IPS-20b (cell line): ENCODE data around the gene WDR20.

ENCODE experiments used
- H3K27ac ChIP-seq: one replicate; pipeline ENCODE4 v1.5.1; 2013; ENCODE audit warnings: low read length
- H3K27me3 ChIP-seq: 2 replicates; pipeline ENCODE4 v1.6.1; 2013; ENCODE audit warnings: mild to moderate bottlenecking, low read length, inconsistent platforms; ENCODE audit not compliant: insufficient read depth
- H3K36me3 ChIP-seq: 2 replicates; pipeline ENCODE4 v1.6.1; 2013; ENCODE audit warnings: low read depth, mild to moderate bottlenecking, inconsistent platforms, low read length, moderate library complexity; ENCODE audit not compliant: insufficient read depth
- H3K4me1 ChIP-seq: 2 replicates; pipeline ENCODE4 v1.6.1; 2013; ENCODE audit warnings: mild to moderate bottlenecking, control low read depth, inconsistent platforms, low read length, moderate library complexity; ENCODE audit not compliant: insufficient read depth
- H3K4me3 ChIP-seq: 2 replicates; pipeline ENCODE4 v1.5.1; 2013; ENCODE audit warnings: mild to moderate bottlenecking, low read length, inconsistent platforms
- H3K9ac ChIP-seq: 2 replicates; pipeline ENCODE4 v1.6.1; 2013; ENCODE audit warnings: low read depth, mild to moderate bottlenecking, inconsistent platforms, low read length, moderate library complexity
- H3K9me3 ChIP-seq: 2 replicates; pipeline ENCODE4 v1.6.1; 2013; ENCODE audit warnings: mild to moderate bottlenecking, low read depth, low read length, inconsistent platforms; ENCODE audit not compliant: insufficient read depth

Gene WDR20

GRCh38 chr14:102177161-102177560, 37.5 kb downstream of the WDR20 start:
- no peaks in the 10 kb centered on the region for H3K27me3 ChIP-seq
- peaks cover 9% of the 10 kb centered on the region for H3K4me1 ChIP-seq
- H3K4me3 ChIP-seq: no peak overlapping the region
- no peaks in the 10 kb centered on the region for H3K9me3 ChIP-seq
- H3K9ac ChIP-seq: no peak overlapping the region
- no peaks in the 10 kb centered on the region for H3K36me3 ChIP-seq
- H3K27ac ChIP-seq: no peak overlapping the region

- Histone ChIP-seq H3K4me3 (no peak overlapping the region), H3K9me3 (no peaks in the 10 kb centered on the region), H3K36me3 (no peaks in the 10 kb centered on the region), H3K4me1 (peaks cover 12% of the 10 kb centered on the region), H3K9ac (no peak overlapping the region), H3K27me3 (no peaks in the 10 kb centered on the region), H3K27ac (no peak overlapping the region)
Measured at GRCh38 chr14:102178806-102179205, 39.1 kb downstream of the WDR20 start.

- Histone ChIP-seq H3K4me3 (no peak overlapping the region), H3K9ac (no peak overlapping the region; the same call in 1 of the 2 replicates), H3K36me3 (no peaks in the 10 kb centered on the region), H3K27me3 (no peaks in the 10 kb centered on the region), H3K27ac (no peak overlapping the region), H3K9me3 (no peaks in the 10 kb centered on the region), H3K4me1 (peaks cover 18% of the 10 kb centered on the region)
Measured at GRCh38 chr14:102180248-102180998, 40.7 kb downstream of the WDR20 start.

- Histone ChIP-seq H3K9ac (no peak overlapping the region), H3K27me3 (no peaks in the 10 kb centered on the region), H3K4me3 (no peak overlapping the region), H3K36me3 (no peaks in the 10 kb centered on the region), H3K4me1 (peaks cover 19% of the 10 kb centered on the region), H3K9me3 (no peaks in the 10 kb centered on the region), H3K27ac (no peak overlapping the region)
Measured at GRCh38 chr14:102181187-102181586, 41.5 kb downstream of the WDR20 start.

GRCh38 chr14:102182190-102182589, 42.5 kb downstream of the WDR20 start:
- no peak overlapping the region for H3K4me3 ChIP-seq
- H3K4me1 ChIP-seq: peaks cover 19% of the 10 kb centered on the region
- H3K36me3 ChIP-seq: no peaks in the 10 kb centered on the region
- H3K27me3 ChIP-seq: no peaks in the 10 kb centered on the region
- no peaks in the 10 kb centered on the region for H3K9me3 ChIP-seq
- H3K9ac ChIP-seq: no peak overlapping the region
- H3K27ac ChIP-seq: no peak overlapping the region

- H3K4me3 ChIP-seq: no peak overlapping the region
- no peaks in the 10 kb centered on the region for H3K9me3 ChIP-seq
- H3K27me3 ChIP-seq: no peaks in the 10 kb centered on the region
- H3K36me3 ChIP-seq: no peaks in the 10 kb centered on the region
- H3K4me1 ChIP-seq: peaks cover 19% of the 10 kb centered on the region
- no peak overlapping the region for H3K9ac ChIP-seq
- no peak overlapping the region for H3K27ac ChIP-seq
Measured at GRCh38 chr14:102182936-102183619, 43.4 kb downstream of the WDR20 start.

GRCh38 chr14:102183886-102184285, 44.2 kb downstream of the WDR20 start:
- no peak overlapping the region for H3K27ac ChIP-seq
- no peaks in the 10 kb centered on the region for H3K9me3 ChIP-seq
- H3K27me3 ChIP-seq: no peaks in the 10 kb centered on the region
- H3K9ac ChIP-seq: no peak overlapping the region; the same call in 1 of the 2 replicates
- no peak overlapping the region for H3K4me3 ChIP-seq
- H3K36me3 ChIP-seq: no peaks in the 10 kb centered on the region
- peaks cover 19% of the 10 kb centered on the region for H3K4me1 ChIP-seq

- Histone ChIP-seq H3K36me3 (no peaks in the 10 kb centered on the region), H3K27ac (no peak overlapping the region), H3K4me1 (peaks cover 19% of the 10 kb centered on the region), H3K9ac (no peak overlapping the region; the same call in 1 of the 2 replicates), H3K9me3 (no peaks in the 10 kb centered on the region), H3K27me3 (no peaks in the 10 kb centered on the region), H3K4me3 (no peak overlapping the region)
Measured at GRCh38 chr14:102184316-102185035, 44.8 kb downstream of the WDR20 start.

- Histone ChIP-seq H3K27me3 (no peaks in the 10 kb centered on the region), H3K4me1 (peaks cover 16% of the 10 kb centered on the region), H3K9ac (no peak overlapping the region), H3K27ac (no peak overlapping the region), H3K36me3 (no peaks in the 10 kb centered on the region), H3K4me3 (no peak overlapping the region), H3K9me3 (no peaks in the 10 kb centered on the region)
Measured at GRCh38 chr14:102185360-102185759, 45.7 kb downstream of the WDR20 start.

GRCh38 chr14:102187044-102187443, 47.3 kb downstream of the WDR20 start:
- Histone ChIP-seq H3K27me3 (no peaks in the 10 kb centered on the region), H3K36me3 (no peaks in the 10 kb centered on the region), H3K4me3 (no peak overlapping the region), H3K9ac (no peak overlapping the region), H3K4me1 (peaks cover 13% of the 10 kb centered on the region), H3K9me3 (no peaks in the 10 kb centered on the region), H3K27ac (no peak overlapping the region)

- H3K4me3 ChIP-seq: no peak overlapping the region
- no peak overlapping the region for H3K9ac ChIP-seq
- no peaks in the 10 kb centered on the region for H3K27me3 ChIP-seq
- H3K27ac ChIP-seq: no peak overlapping the region
- H3K9me3 ChIP-seq: no peaks in the 10 kb centered on the region
- H3K36me3 ChIP-seq: no peaks in the 10 kb centered on the region
- peaks cover 13% of the 10 kb centered on the region for H3K4me1 ChIP-seq
Measured at GRCh38 chr14:102187568-102188001, 47.9 kb downstream of the WDR20 start.
